Neutrophil (primary cell): ENCODE data around the gene TMEM272.

Source experiments
- H3K27ac ChIP-seq: fragments of 200-600 bp; sonication (generic); 2 replicates; pipeline ENCODE4 v1.5.1; 2016; ENCODE audit warnings: mild to moderate bottlenecking, moderate library complexity
- H3K27me3 ChIP-seq: fragments of 200-600 bp; sonication (generic); 2 replicates; pipeline ENCODE4 v1.6.0; 2016; ENCODE audit warnings: mild to moderate bottlenecking
- H3K36me3 ChIP-seq: fragments of 200-600 bp; sonication (generic); 2 replicates; pipeline ENCODE4 v1.5.1; 2017
- H3K4me1 ChIP-seq, 2 experiments: fragments of 200-600 bp in 1 of 2; sonication (generic) in 1 of 2; 1 replicate in 1 of 2; 2 replicates in 1 of 2; pipeline versions ENCODE4 v1.5.1 to v1.6.1; 2013 to 2016; ENCODE audit warnings: low read depth in 1 of 2, low read length in 1 of 2, mild to moderate bottlenecking in 1 of 2, moderate library complexity in 1 of 2; ENCODE audit not compliant: control insufficient read depth in 1 of 2, insufficient read depth in 1 of 2
- H3K4me3 ChIP-seq, 2 experiments: fragments of 200-600 bp in 1 of 2; sonication (generic) in 1 of 2; 1 replicate in 1 of 2; 2 replicates in 1 of 2; pipeline ENCODE4 v1.5.1; 2013 to 2016; ENCODE audit warnings: low read depth in 1 of 2, low read length in 1 of 2, mild to moderate bottlenecking in 1 of 2, moderate library complexity in 1 of 2
- H3K9me3 ChIP-seq: fragments of 200-600 bp; sonication (generic); 2 replicates; pipeline ENCODE4 v1.5.1; 2016
- TF ChIP-seq, protein P1 (sequence below): fragments of 200-600 bp; sonication (generic); IDR thresholded peaks from 2 replicates; pipeline ENCODE4 v1.5.1; 2016; ENCODE audit warnings: antibody characterized with exemption

TMEM272 gene

DNA sequence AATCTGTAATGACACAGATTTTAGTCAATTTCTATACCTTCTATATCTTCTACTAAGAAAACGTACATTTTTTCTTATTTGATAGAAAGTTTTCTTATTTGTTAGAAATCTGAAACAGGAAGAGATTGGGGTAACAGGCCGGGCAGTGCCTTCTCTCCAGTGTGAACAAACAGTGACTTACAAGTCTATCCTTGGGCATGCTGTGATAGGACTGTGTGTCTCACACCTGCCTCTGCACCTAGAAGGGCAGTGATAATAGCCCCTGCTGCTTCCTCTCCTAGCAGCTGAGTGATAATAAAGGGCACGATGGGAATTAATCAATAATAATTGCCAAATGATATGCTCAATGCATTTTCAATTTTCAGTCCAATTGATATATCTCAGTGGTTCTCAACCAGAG lies 1.4 kb downstream of the TMEM272 start:
- H3K27ac ChIP-seq, result peak overlapping the region; percentile 17
- H3K4me3 ChIP-seq, result peak overlapping the region; percentile 44 to 48
- peaks cover 3% of the 10 kb centered on the region for H3K36me3 ChIP-seq
- no peaks in the 10 kb centered on the region for H3K9me3 ChIP-seq
- H3K27me3 ChIP-seq, result no peaks in the 10 kb centered on the region
- TF ChIP-seq, protein P1, sequence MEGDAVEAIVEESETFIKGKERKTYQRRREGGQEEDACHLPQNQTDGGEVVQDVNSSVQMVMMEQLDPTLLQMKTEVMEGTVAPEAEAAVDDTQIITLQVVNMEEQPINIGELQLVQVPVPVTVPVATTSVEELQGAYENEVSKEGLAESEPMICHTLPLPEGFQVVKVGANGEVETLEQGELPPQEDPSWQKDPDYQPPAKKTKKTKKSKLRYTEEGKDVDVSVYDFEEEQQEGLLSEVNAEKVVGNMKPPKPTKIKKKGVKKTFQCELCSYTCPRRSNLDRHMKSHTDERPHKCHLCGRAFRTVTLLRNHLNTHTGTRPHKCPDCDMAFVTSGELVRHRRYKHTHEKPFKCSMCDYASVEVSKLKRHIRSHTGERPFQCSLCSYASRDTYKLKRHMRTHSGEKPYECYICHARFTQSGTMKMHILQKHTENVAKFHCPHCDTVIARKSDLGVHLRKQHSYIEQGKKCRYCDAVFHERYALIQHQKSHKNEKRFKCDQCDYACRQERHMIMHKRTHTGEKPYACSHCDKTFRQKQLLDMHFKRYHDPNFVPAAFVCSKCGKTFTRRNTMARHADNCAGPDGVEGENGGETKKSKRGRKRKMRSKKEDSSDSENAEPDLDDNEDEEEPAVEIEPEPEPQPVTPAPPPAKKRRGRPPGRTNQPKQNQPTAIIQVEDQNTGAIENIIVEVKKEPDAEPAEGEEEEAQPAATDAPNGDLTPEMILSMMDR, result no peak
- peaks cover 54 to 59% of the 10 kb centered on the region in 2 experiments for H3K4me1 ChIP-seq

DNA sequence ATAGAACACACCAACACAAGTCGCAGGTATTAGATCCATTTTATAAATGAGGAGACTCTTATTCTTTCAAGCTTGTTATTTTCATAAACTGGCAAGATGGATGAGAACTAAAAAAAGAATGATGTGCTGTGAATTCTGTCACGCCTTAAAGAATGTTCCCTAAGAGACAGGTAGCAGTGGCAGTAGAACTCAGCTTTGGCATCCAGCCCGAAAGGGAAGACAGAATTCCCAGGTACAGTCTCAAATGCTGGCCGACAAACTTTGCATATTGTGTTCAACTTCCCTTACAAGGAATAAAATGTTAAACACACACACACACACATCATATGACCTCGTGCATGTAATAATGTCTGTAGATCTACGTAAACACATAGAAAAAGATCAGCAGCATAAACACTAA lies 3.2 kb downstream of the TMEM272 start:
- Histone ChIP-seq H3K4me3 (peak overlapping the region in 1 of 2 experiments; percentile 12), H3K4me1 (peaks cover 72 to 77% of the 10 kb centered on the region in 2 experiments), H3K27ac (no peak overlapping the region), H3K36me3 (peaks cover 3% of the 10 kb centered on the region), H3K9me3 (no peaks in the 10 kb centered on the region), H3K27me3 (no peaks in the 10 kb centered on the region)
- TF ChIP-seq, protein P1, result no peak

DNA sequence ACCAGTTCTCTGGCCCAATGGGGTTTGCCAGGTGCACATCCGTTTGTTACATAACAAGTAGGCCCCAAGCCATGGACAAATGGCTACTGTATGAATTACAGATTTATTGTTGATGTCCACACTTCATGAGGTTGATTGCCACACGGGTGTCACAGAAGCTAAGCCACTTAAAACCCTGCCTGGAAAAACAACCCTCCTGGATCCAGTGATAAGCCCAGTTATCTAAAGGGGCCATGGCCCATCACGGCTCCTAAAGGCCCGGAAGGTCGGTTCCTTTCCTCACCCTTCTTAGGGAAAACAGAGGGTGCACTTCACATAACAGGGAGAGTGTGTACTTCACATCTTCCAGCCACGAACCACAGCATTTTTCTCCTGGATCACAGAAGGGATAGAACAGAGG lies 4.1 kb downstream of the TMEM272 start:
- Histone ChIP-seq H3K4me1 (peaks cover 79 to 82% of the 10 kb centered on the region in 2 experiments), H3K36me3 (peaks cover 3% of the 10 kb centered on the region), H3K27me3 (no peaks in the 10 kb centered on the region), H3K4me3 (peak overlapping the region in 1 of 2 experiments; percentile 12), H3K27ac (peak overlapping the region; percentile 97), H3K9me3 (no peaks in the 10 kb centered on the region)
- TF ChIP-seq, protein P1, result no peak

DNA sequence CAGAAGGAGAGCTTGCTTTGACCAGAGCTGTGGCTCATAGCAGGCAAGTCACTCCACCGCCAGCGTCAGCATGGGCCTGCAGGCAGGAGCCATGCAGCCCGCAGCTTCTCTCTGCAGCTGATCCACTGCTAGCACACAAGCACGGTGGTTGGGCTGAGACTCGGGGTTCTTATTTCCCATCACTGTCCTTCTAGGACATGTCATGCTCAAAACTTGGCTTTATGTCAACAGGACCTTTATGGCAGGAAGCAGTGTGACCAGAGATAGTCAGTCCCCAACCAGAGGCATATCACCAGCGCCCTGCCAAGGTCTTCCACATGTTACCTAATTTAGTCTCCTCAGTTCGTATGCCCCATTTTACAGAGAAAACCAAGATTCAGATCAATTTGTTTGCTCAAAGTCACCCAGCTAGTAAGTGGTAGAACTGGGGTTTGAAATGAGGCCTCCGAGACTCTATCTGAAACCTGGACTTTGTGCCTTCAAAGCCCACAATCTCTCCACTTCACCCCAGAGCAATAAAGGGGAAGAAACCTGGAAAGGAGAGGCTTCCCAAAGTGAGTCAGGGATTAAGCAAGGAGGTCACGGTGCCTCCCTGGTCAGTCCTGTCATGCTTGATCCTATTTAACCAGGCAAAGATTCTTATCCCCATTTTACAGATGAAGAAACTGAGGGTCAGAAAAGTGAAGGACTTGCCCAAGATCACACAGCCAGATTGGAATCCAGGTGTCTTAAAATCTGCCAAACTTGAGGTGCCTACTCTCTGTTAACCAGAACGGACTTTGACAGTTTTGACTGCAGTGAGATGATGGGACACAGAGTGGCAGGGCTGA lies 5.1 kb downstream of the TMEM272 start:
- H3K36me3 ChIP-seq, result peaks cover 3% of the 10 kb centered on the region
- H3K4me3 ChIP-seq, result peak overlapping the region in 1 of 2 experiments; percentile 12
- H3K27ac ChIP-seq, result peak overlapping the region; percentile 97
- H3K27me3 ChIP-seq, result no peaks in the 10 kb centered on the region
- no peaks in the 10 kb centered on the region for H3K9me3 ChIP-seq
- TF ChIP-seq, protein P1, result no peak
- peaks cover 79 to 82% of the 10 kb centered on the region in 2 experiments for H3K4me1 ChIP-seq

DNA sequence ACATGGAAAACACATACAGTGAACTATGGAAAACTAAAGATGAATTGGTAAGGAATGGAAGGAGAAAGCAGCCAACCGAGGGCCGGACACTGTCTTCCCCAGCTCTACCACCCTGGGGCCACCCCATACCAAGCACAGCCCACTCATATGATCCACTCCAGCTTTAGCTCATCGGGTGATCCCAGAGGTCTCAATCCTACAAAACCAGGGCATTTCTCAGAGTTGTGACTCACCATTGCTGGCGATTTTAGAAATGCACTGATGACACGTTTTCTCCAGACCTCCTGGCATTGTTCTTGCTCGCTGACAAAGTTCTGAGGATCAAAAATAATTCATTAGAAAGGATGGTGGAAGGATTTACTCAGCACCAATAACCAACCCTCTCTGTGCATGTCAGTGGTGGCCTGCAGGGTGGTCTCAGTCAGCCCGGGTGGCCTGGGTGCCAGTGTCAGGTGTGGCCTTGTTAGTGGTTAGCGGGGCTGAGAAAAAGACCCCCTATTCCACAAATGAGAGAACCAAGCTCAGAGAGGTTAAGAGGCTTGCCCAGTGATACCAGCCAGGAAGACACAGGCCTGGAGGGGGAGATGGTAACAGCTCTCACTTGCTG lies 6.6 kb downstream of the TMEM272 start:
- TF ChIP-seq, protein P1, result no peak
- H3K27ac ChIP-seq, result peak overlapping the region; percentile 97
- no peaks in the 10 kb centered on the region for H3K27me3 ChIP-seq
- H3K9me3 ChIP-seq, result no peaks in the 10 kb centered on the region
- peak overlapping the region; percentile 51 to 62 for H3K4me3 ChIP-seq
- H3K36me3 ChIP-seq, result peaks cover 7% of the 10 kb centered on the region
- H3K4me1 ChIP-seq, result peaks cover 86 to 87% of the 10 kb centered on the region in 2 experiments
